Thoracic aorta (tissue), 2 donors: Measurements from ENCODE around the gene SLC35C1. TPM values are rescaled to one million over a fixed set of nuclear protein-coding genes. Genes with fewer than 3 reads are reported as not detected.

Source experiments
- ATAC-seq: fragments of 150-250 bp; one replicate; pipeline ENCODE4 v1.8.0; 2017; ENCODE audit warnings: low read depth; ENCODE audit not compliant: insufficient number of reproducible peaks, low FRiP score
- DNase-seq: peaks from one replicate; pipeline ENCODE4 v3.0.0-alpha.2; 2020; ENCODE audit warnings: low spot score
- H3K27ac ChIP-seq, 2 donors: fragments of 200-600 bp; sonication (generic); 1 replicate in 1 of 2; 2 replicates in 1 of 2; pipeline ENCODE4 v1.5.1; 2016; ENCODE audit warnings: mild to moderate bottlenecking in 2 of 2, moderate library complexity in 2 of 2
- H3K27me3 ChIP-seq: fragments of 200-600 bp; sonication (generic); replicated peaks from 2 replicates; pipeline ENCODE4 v1.6.0; 2016; ENCODE audit warnings: mild to moderate bottlenecking; ENCODE audit not compliant: insufficient read depth
- H3K36me3 ChIP-seq: fragments of 200-600 bp; sonication (generic); one replicate; pipeline ENCODE4 v1.5.1; 2016
- H3K4me1 ChIP-seq, 2 donors: fragments of 200-600 bp; sonication (generic); 1 replicate in 1 of 2; 2 replicates in 1 of 2; pipeline versions ENCODE4 v1.5.1 to v1.6.0; 2016; ENCODE audit warnings: low read depth in 2 of 2, mild to moderate bottlenecking in 1 of 2; ENCODE audit not compliant: control insufficient read depth in 1 of 2
- H3K4me3 ChIP-seq: fragments of 200-600 bp; sonication (generic); 2 replicates; pipeline ENCODE4 v1.5.1; 2016; ENCODE audit warnings: mild to moderate bottlenecking
- H3K9me3 ChIP-seq: fragments of 200-600 bp; sonication (generic); 2 replicates; pipeline ENCODE4 v1.5.1; 2016
- total RNA-seq, 2 donors: library from RNA; depleted of rRNA; stranded (reverse); fragments of >200 nt; gene quantifications; one replicate each; pipeline versions ENCODE4 v1.1.0 to v1.2.3, GENCODE V29; 2016
- TF ChIP-seq, protein P1 (sequence below): fragments of 200-600 bp; sonication (generic); IDR thresholded peaks from one replicate; pipeline ENCODE4 v1.5.1; 2019; ENCODE audit warnings: antibody characterized with exemption

The SLC35C1 gene
- total RNA-seq, 2 donors from 2014 or later, result 18.8 to 28.4 TPM

DNA sequence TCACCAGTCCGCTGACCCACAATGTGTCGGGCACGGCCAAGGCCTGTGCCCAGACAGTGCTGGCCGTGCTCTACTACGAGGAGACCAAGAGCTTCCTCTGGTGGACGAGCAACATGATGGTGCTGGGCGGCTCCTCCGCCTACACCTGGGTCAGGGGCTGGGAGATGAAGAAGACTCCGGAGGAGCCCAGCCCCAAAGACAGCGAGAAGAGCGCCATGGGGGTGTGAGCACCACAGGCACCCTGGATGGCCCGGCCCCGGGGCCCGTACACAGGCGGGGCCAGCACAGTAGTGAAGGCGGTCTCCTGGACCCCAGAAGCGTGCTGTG lies 6.1 kb downstream of the SLC35C1 start:
- Histone ChIP-seq H3K27me3 (no peaks in the 10 kb centered on the region), H3K27ac (no peak overlapping the region), H3K4me1 (peaks cover 19 to 33% of the 10 kb centered on the region in 2 donors), H3K4me3 (no peak overlapping the region), H3K9me3 (no peaks in the 10 kb centered on the region), H3K36me3 (peaks cover 15% of the 10 kb centered on the region)
- ATAC-seq (no peak), DNase-seq (no peak)
- TF ChIP-seq, protein P1, sequence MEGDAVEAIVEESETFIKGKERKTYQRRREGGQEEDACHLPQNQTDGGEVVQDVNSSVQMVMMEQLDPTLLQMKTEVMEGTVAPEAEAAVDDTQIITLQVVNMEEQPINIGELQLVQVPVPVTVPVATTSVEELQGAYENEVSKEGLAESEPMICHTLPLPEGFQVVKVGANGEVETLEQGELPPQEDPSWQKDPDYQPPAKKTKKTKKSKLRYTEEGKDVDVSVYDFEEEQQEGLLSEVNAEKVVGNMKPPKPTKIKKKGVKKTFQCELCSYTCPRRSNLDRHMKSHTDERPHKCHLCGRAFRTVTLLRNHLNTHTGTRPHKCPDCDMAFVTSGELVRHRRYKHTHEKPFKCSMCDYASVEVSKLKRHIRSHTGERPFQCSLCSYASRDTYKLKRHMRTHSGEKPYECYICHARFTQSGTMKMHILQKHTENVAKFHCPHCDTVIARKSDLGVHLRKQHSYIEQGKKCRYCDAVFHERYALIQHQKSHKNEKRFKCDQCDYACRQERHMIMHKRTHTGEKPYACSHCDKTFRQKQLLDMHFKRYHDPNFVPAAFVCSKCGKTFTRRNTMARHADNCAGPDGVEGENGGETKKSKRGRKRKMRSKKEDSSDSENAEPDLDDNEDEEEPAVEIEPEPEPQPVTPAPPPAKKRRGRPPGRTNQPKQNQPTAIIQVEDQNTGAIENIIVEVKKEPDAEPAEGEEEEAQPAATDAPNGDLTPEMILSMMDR, result no peak

DNA sequence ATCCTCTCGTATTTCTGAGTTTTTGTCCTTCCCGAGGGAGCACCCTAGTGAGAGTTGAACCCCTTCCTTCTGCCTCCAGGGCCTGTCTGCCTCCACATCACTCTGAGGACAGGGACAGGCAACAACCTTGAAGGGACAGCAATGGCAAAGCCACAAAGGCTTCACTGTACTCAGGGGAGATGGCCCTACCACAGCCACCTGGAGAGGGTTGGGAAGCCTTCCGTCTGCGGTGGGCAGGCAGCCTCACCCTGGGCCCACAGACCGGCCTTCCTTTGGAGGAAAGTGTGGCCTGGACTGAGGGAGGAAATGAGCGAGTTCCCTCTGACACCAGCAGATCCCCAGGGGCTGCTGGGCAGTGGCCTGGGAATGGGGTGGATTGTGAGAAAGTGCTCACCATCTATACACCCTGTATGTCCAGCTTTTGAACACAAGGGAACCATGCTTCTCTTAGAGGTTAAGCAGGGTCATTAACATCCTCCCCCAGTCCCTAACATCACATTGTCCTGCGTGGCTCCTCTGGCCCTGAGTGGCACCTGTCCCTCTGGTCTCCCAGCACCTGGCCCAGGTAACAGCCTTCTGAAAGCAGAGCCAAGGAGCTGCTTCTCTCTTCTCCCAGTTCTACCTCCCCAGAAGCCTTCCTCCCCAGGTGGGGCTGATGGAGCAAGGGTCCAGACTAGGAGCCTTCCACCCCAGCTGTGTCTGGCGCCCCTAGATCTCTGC lies 6.8 kb downstream of the SLC35C1 start:
- H3K9me3 ChIP-seq, result no peaks in the 10 kb centered on the region
- no peak overlapping the region for H3K27ac ChIP-seq
- no peak for DNase-seq
- no peak overlapping the region for H3K4me3 ChIP-seq
- H3K36me3 ChIP-seq, result peaks cover 15% of the 10 kb centered on the region
- TF ChIP-seq, protein P1, result no peak
- H3K27me3 ChIP-seq, result no peaks in the 10 kb centered on the region
- no peak for ATAC-seq
- peaks cover 14 to 27% of the 10 kb centered on the region in 2 donors for H3K4me1 ChIP-seq

DNA sequence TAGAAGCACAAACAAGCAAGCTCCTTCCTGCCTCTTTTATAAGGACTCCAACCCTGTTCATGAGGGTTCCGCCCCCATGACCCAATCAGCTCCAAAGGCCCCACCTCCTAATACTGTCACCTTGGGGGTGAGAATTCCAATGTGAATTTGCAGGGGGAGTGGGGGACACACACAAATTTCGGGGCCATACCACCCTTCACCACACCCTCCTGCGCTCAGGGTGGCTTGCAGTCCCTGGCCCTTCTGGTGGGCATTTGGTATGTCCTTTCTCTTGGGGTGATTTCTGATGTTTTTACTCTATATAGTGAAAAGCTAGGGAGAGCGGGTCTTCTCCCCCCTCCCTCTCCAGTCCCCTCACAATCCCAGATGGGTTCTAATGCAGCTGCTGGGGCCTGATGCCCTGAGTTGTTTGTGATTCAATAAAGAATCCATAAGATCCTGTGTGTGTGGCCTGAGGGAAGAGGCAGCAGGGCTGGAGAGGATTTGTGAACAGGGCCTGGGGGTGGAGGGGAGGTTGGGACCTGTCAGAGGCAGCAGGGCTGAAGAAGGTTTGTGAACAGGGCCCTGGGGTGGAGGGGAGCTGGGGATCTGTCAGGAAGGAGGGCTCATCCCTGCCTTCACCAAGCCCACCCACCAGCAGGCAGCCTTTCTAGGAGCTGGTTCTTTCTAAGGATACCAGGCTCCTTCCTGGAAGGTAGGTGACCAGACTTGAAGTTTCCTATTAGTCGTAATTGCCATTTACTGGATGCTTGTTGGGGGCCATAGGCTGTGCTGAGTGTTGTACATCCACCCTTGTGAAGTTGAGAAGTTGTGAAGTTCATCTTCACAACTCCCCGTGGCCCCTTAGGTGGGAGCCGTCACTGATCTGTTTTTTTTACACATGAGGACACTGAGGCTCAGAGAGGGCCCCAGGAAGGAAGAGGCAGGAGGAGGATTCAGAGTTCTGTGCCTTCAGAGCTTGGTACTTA lies 7.9 kb downstream of the SLC35C1 start:
- no peak overlapping the region for H3K27ac ChIP-seq
- DNase-seq (no peak), ATAC-seq (no peak)
- H3K4me1 ChIP-seq, result peaks cover 3 to 15% of the 10 kb centered on the region in 2 donors
- TF ChIP-seq, protein P1, result no peak
- H3K36me3 ChIP-seq, result peaks cover 15% of the 10 kb centered on the region
- H3K27me3 ChIP-seq, result no peaks in the 10 kb centered on the region
- no peaks in the 10 kb centered on the region for H3K9me3 ChIP-seq
- H3K4me3 ChIP-seq, result no peak overlapping the region

DNA sequence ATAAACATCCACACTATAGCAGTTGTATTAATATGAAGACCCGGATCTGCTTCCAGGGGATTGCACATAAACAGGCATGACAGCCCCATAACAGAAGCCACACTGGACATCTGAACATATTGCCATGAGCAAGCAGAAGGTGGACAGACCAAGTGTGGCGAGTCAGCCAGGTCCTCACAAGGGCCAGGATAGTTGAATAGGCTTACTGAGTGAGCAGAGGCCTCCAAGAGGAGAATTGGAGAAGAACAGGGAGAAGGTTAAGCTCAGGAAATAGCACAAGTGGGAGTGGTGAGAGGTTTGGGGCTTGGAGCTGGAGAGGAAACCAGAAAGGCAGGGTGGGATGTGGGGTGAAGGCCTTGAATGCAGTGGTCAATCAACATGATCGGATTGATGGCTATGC lies 10.8 kb downstream of the SLC35C1 start:
- no peak for ATAC-seq
- H3K27me3 ChIP-seq, result no peaks in the 10 kb centered on the region
- TF ChIP-seq, protein P1, result no peak
- H3K36me3 ChIP-seq, result peaks cover 12% of the 10 kb centered on the region
- H3K4me1 ChIP-seq, result no peaks in the 10 kb centered on the region
- no peak for DNase-seq
- H3K9me3 ChIP-seq, result no peaks in the 10 kb centered on the region
- H3K4me3 ChIP-seq, result no peak overlapping the region
- H3K27ac ChIP-seq, result no peak overlapping the region

DNA sequence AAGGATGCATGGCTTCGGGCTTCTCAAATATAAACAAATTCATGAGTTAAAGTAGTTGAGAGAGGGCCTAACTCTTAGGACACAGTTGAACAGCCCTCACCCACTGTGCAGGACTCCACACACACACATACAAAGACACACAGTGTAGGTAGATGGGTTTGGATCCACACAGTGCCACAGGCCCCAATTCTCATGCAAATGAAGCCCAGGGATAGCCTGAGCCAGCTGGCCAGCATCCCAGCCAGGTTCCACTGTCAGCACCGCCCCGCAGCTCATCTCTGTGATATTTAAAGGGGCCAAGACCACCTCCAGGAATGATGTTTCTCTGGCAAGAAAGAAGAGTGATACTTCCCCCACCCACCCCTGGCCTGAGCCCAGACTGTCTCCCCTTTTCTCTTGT lies 11.7 kb downstream of the SLC35C1 start:
- no peak for DNase-seq

More for the DNA sequence above, 11.7 kb downstream of the SLC35C1 start:
- peaks cover 3% of the 10 kb centered on the region for H3K36me3 ChIP-seq
- TF ChIP-seq, protein P1, result no peak
- H3K9me3 ChIP-seq, result no peaks in the 10 kb centered on the region
- H3K4me3 ChIP-seq, result no peak overlapping the region
- H3K27me3 ChIP-seq, result no peaks in the 10 kb centered on the region
- no peak overlapping the region for H3K27ac ChIP-seq
- no peaks in the 10 kb centered on the region for H3K4me1 ChIP-seq
- ATAC-seq, result no peak
